Measurements from ENCODE around the gene ARHGAP29.

The ARHGAP29 gene

DNA sequence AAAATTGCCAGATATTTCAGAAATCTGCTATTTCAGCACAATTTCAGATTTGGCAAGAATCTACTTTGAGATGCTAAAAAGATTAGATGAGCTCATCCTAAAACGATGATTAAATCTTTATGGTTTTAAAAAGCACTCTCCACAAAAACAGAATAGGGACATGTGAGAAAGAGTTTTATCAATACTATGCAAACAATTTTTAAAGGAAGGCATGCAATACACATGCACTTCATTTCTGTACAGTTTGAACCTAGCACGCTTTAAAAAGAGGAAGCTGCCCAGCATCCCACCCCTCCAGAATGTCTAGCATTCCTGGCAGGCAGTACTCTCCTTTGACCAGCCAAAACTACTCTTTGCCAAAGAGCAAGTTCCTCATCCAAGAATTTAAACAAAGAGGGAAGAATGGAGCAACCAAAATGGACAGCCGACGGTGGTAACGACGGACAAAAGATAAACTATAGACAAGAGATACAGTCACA lies 1.3 kb downstream of the ARHGAP29 start:
- no peak for DNase-seq (ENCODE audit: low read depth in 2 of 2)

- no peak for DNase-seq (ENCODE audit: low read depth in 2 of 2)
These were observed 2.0 kb downstream of the ARHGAP29 start for GRCh38 chr1:94235189-94236012.

- no peak for DNase-seq (ENCODE audit: low read depth in 2 of 2)
These were observed 2.8 kb downstream of the ARHGAP29 start for GRCh38 chr1:94234615-94235014.

- DNase-seq (ENCODE audit: low read depth in 2 of 2), result no peak
These were observed 5.6 kb downstream of the ARHGAP29 start for GRCh38 chr1:94231746-94232145.

GRCh38 chr1:94230920-94231319 lies 6.5 kb downstream of the ARHGAP29 start:
- DNase-seq (ENCODE audit: low read depth in 2 of 2), result no peak

GRCh38 chr1:94228640-94229375 lies 8.6 kb downstream of the ARHGAP29 start:
- DNase-seq (ENCODE audit: low read depth in 2 of 2), result no peak

DNA sequence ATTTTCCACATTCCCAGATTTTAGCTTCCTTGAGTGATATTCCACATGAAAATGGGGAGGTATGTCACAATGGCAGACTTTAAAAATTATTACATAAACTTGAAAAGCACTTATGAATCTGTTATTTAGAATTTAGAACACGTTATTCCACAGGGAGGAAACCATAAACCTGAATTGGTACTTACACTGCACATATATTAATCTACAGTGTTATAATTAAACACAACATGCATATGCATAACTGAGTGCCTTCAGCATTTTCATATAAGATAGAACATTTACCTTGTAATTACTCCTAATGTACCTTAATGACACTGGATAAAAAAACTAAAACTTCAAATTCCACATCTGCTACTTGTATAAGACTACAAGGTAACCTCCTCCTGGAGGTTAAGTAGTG lies 9.8 kb downstream of the ARHGAP29 start:
- DNase-seq (ENCODE audit: low read depth in 2 of 2), result no peak

GRCh38 chr1:94225845-94226244 lies 11.5 kb downstream of the ARHGAP29 start:
- DNase-seq (ENCODE audit: low read depth in 2 of 2), result no peak

DNA sequence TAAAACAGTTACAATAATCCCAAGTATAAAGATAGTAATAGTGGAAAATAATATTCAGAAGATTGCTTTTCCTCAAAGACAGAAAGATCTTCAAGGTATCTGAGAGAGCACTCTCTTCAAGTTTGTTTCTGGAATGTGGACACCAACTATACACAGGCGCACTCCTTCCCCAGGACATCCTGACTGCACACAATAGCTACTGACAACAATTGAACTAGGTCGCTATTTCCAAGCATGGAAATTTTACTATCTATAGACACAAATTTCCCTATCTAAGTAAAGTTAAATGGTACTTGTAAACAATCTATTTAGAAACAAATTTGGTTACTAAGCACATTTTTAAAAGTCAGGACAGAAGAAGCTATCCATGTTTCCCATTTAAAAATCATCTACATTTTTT lies 19.1 kb downstream of the ARHGAP29 start:
- DNase-seq (ENCODE audit: low read depth in 2 of 2), result no peak

DNA sequence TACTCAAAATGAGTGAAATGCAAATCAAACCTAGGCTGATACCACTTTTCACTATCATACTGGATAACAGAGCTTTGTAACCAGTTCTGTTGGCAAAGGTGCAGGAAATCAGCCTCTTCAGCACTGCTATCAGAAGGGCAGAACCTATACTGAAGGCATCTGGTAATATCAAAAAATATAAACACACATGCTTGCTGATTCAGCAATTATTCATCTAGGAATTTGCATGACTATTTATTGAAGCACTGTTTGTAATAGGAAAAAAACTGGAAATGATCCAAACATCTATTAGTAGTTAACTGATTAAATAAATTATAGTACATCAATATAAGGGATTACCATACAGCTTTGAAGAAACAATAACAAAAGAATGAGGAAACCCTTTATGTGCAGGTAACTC lies 21.4 kb downstream of the ARHGAP29 start:
- DNase-seq (ENCODE audit: low read depth in 2 of 2), result no peak

DNA sequence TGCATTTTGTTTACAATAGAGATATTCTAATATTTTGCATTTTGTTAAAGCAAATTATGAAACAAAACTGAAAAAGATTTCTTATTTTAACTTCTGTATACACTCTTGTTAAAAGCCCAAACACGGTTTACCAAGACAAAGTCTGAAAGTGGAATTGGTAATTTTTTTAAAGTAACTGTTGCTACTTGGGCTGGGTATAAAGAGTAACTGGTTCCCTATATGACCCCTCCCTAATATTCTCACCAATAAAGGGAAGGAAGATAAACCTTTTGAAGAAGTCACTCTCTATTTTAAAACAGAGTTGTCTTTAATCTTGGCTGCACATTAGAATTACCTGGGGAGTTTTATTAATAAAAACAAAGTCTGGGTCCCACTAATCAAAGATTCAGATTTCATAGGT lies 27.4 kb downstream of the ARHGAP29 start:
- no peak for DNase-seq (ENCODE audit: low read depth in 2 of 2)

- no peak for DNase-seq (ENCODE audit: low read depth in 2 of 2)
These were observed 28.0 kb downstream of the ARHGAP29 start for GRCh38 chr1:94209425-94209824.

- no peak for DNase-seq (ENCODE audit: low read depth in 2 of 2)
These were observed 29.7 kb downstream of the ARHGAP29 start for GRCh38 chr1:94207695-94208094.

GRCh38 chr1:94205639-94206038 lies 31.7 kb downstream of the ARHGAP29 start:
- no peak for DNase-seq (ENCODE audit: low read depth in 2 of 2)

DNA sequence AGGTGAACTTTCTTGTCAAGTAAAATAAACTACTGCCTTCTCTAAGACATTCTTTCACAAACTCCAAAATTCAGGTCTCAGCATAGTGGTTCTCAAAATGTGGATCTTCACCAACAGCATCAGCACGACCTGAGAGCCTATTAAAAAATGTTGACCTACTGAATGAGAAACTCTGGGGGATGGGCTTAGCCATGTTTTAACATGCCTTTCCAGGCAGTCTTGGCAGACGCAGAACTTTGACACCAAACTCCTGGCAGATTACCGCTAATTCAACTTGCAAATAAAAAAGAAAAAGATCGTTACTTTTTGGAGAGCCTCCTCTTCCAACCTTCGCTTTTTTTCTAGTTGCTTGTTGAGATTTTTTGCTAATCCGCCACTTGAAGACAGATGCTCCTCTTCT lies 35.1 kb downstream of the ARHGAP29 start:
- DNase-seq (ENCODE audit: low read depth in 2 of 2), result no peak

DNA sequence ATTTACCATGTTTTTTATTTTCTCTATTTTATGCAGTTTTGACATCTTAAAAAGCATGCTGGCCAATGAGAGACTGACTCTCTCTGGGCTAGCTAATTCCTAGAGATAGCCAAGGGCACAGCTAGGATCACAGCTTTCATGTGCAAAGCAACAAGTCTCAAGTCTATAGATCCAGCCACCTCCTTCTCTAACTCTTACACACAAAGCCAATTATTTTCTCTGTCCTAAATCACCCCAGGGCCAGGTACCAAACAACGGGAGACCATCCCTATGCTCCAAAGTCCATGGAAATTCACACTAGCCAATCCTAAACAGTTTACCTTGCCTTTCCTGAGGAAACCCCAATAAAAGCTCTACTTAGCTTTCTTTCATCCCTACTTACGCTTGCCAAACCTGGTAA lies 38.0 kb downstream of the ARHGAP29 start:
- DNase-seq (ENCODE audit: low read depth in 2 of 2), result no peak

DNA sequence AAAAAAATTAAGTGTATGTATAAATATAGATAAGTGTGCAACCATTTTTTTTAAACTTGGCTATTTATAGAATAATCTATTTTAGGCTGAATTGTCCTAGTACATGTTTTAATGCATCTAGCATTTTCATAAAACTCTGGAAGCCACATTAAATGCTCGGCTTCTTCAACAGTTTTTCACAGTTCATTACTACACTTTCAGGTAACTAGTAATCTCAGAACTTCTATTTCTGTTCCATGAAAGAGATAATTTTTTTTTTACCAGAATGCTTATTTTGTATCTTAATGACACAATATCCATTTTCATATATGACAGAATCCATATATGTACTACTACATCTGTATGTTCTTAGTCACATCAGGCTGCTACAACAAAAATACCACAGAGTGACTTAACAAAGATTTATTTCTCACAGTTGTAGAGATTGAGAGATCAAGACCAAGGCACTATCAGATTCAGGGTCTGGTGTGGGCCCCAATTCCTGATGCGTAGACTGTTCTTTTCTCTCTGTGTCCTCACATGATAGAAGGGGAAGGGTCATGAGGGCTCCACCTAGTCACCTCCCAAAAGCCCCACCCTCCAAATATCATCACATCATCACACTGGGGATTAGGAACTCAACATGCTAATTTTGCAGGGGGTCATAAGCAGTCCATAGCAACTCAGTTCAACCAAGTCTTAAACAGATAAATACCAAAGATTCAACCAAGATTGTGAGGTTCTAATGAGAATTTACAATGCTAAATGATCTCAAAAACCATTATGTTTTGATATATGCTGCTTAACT lies 43.1 kb downstream of the ARHGAP29 start:
- DNase-seq (ENCODE audit: low read depth in 2 of 2), result no peak

- DNase-seq (ENCODE audit: low read depth in 2 of 2), result no peak
These were observed 44.3 kb downstream of the ARHGAP29 start for GRCh38 chr1:94193128-94193527.

- no peak for DNase-seq (ENCODE audit: low read depth in 2 of 2)
These were observed 46.2 kb downstream of the ARHGAP29 start for GRCh38 chr1:94191216-94191615.

GRCh38 chr1:94186946-94187345 lies 50.4 kb downstream of the ARHGAP29 start:
- no peak for DNase-seq (ENCODE audit: low read depth in 2 of 2)

DNA sequence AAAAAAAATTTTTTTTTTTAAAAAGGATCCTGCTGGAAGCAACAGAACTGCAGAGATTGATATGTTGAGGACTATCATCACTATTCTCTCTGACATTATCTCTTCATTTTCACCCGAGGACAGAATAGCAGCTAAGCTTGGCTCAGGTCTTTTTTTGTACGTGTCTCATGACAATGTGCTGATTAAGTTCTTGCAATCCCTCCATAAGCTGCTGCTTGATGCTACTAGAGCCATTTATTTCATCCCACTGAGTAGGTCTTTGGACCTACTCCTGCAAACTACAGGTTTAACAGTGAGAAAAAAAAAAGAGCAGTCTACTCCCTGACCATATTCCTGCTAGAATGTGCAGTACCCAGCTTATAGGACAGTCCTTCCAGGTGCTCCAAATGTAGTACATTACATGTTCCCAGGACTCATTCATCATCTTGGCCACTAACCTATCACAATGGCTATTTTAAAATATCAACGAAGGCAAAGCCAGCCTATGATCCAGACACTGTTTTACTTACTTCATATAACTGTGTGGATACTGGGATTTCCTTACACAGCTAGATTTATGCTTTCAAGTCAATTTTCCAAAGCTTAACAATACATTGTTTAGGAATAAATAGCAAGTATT lies 54.1 kb downstream of the ARHGAP29 start:
- no peak for DNase-seq (ENCODE audit: low read depth in 2 of 2)

DNA sequence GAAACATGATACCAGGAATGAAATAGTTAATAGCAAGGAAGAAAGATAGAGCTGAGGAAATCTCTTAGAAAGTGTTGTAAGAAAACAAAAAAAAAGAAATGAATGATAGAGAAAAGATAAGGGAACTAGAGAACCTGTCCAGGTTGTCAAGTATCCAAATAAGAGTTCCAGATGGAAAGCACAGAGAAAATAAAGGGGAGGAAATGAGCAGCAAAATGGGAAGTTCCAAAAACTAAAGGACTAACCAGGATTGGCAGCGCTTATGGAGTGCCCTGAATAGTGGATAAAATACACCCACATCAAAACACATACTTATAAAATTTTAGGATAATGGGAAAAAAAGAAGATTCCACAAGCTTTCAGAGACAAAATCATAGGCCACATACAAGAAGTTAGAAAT lies 55.2 kb downstream of the ARHGAP29 start:
- no peak for DNase-seq (ENCODE audit: low read depth in 2 of 2)

All from stimulated activated CD4-positive, alpha-beta T cell treated with anti-CD3 and anti-CD28 coated beads, Interleukin-1b, Interleukin-23, amount 100 ng/mL, for 1 hour (primary cell).